T-helper 9 cell (primary cell): ENCODE data around the gene NUDT12.

Experiments
- DNase-seq: peaks from one replicate; pipeline ENCODE4 v3.0.0-alpha.2; 2020

Gene NUDT12

DNA sequence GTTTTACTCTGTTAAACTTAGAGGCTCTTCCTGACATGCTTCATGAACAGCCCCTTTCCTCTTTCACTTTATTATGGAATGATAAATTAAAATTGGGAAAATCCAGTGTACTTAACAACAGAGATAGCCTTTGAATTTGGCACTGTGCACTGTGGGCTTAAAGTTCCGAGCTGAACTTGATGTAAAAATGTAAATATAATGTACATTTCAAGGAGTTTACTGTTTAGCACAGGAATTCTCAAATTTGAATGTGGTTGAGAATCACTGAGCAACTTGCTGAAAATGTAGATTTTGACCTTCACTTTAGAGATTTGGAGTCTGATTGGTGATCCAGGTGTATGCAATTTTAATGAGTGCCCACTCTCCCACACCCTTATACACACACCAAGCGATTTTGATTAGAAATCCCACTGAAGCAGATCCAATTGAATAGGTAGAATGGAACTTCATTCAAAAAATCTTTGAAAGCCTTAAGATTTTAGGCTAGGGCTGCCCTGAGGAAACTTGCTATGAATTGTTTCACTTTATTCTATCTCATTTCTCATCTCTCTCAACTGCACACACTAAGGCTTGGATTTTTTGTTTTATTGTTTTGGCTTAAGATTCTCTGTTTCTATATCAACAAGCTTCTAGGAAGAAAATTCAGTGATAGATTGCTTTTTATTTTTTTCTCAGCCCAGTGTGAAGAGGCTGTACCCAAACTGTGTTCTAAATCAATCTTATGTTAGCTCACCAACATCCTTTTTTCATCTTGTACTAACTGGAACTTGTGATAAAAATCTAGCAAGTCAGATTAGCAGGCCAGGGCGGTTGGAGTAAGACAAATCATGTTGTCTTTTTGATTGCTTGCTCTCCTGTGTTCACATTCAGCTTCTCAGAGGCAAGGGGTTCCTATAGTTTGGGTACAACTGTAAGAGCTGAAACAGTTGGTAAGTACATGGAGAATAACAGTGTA lies 22.9 kb downstream of the NUDT12 start:
- no peak for DNase-seq

DNA sequence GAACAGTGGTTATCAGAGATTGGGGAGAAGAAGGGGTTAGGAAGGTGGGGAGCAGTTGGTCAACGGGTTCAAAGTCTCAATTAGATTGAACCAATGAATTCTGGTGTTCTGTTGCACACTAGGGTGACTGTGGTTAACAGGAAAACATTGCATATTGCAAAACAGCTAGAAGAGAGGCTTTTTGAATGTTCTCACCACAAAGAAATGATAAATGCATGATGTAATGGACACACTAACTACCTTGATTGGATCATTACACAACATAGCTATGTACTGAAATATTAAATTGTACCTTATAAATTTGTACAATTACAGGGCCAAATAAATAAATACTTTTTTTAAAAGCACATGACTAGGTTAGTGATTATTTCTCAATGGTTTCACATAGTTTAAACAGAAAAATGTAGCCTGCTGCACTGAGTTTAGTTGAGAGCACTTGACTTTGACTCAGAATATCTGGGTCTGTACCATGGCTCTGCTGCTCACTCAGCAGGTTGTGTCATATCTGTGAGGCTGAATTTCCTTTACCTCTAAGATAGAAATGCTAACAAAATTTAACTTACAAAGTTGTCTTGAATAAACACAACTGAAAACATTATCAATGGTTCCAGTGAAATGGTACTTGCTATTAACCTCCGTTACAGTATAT lies 30.4 kb downstream of the NUDT12 start:
- no peak for DNase-seq

DNA sequence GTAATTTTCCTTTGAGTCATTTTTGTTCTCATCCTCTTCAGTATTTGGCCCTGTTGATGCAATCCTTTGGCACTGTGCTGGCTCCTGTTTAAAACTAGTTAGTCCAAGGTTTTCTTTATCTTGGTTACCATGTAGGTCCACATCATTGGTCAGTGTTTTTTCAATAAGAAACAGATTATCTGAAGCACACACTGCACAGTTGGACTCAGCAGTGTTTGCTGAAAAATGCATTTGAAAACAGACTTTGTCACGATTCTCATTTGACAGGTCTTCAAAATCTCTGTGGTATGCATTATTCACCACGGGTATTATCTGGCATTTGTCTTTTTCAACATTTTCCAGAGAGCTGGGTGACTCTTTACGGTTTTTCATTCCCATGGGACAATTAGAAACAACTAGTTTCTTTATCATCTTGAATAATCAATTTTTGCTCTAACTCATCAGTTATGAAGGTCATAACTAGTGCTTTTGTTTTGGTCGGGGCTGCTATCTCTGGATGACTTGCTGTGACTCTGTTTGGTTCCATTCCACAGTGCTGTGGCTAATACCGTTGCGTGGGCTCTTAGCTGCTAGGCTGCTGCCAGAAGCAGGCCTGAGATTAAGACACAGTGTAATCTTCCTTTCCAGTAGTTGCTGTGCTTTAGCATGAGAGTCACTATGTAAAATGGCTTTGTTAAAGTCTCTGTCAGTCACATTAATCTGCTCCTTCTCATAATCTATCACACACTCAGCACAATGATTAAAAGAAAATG lies 36.2 kb downstream of the NUDT12 start:
- DNase-seq: no peak

DNA sequence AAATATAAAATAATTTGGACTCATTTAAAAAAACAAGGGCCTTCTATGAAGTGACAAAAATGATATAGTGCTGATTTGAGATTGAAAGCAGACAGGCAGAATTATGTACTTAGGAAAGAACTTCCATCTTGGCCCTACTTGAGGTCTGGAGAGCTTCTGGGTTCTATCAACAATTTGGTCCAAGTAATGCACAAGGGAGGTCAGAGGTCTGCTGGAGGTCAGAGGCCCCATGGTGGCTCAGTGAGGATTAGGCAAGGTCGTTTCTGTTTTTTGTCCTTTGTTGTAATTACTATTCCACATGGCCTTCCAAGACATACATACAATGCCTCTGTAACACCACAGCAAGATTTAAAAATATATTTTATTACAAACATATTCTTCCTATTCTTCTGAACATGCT lies 37.2 kb downstream of the NUDT12 start:
- DNase-seq: no peak

DNA sequence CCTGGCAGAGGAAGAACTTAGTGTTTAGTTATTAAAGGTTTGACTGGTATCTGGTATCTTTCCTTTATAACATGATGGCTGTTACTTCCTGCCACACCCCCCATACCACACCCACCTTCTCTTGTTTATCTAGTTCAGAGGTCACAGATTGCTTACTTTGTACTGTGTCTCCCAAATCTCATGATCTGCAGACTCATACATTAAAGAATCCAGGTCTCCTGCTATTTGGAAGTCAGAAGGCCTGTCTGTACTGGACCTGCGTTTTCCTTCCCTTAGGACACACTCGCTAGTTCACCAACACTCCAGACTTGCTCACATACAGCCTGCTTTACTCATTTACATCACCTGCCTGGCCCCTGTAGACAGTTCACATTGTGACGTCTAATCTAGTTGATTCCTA lies 39.3 kb downstream of the NUDT12 start:
- DNase-seq: no peak

DNA sequence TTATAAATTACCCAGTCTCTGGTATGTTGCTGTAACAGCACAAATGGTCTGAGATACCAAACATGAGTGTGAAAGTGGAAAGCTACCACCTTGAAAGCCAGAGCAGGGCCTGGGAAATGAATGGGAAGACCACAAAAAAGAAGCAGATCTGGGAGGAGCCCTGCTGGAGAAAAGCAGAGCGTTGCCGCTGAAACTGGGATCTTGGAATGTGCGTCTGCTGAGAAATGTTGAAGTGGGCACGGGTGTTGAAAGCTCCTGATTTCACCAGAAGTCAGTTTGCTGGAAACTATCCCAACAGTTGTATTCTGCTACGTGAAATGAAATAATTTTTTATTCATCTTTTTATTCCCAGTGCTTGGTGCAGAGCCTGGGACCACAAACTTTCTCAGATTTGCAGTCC lies 40.0 kb downstream of the NUDT12 start:
- no peak for DNase-seq

DNA sequence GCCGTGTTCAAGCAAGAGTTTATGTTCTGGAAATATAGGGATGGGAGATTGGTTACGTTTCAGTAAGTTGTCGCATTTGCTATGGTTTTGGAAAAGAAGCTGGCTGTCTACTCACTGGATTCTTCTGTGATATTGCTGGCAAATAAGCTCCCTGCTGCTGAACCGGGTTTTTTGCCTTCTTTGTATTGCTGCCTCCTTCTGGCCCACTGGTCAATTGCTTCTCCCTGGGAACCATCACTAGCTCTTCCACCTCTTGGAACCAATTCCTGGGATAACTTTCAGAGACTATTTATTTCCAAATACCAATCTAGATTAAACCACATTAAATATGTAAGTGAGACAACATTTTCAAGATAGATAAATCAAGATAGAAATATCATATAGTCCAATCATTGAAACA lies 43.0 kb downstream of the NUDT12 start:
- no peak for DNase-seq

DNA sequence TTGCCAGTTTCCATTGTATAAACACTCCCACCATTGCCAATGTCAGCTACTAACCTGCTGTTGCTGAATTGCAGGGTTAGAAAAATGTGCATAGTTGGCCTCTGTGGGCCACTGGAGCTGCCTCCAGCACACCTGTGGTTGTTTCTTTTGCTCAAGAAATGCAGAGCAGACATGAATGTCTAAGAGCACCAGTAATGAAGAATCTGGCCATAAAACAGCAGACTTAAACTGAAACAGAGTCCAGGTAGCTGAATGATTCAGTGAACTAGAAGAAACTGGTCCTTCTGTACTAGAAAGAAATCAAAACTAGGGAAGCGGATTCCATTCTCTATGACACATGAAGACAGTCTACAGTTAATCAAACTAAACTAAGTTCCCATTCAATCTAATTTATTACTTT lies 48.2 kb downstream of the NUDT12 start:
- DNase-seq: no peak

DNA sequence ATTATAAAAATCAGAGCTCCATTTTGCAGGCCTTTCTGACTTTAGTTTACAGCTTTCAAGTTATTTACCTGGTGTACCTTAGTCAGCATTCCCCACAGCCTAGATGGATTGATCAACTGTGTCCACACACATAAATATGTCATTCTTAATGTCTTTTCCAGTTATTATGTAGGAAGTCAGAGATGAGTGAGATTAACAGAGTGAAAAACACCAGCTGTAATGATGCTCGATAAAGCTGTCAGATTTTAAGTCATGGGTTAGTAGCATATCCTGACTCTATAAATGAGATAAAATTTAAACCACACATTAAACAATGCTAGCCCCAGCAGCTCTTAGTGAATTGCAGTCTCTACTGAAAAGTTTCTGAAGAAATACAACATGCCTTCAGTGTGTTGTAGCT lies 48.9 kb downstream of the NUDT12 start:
- DNase-seq: no peak

DNA sequence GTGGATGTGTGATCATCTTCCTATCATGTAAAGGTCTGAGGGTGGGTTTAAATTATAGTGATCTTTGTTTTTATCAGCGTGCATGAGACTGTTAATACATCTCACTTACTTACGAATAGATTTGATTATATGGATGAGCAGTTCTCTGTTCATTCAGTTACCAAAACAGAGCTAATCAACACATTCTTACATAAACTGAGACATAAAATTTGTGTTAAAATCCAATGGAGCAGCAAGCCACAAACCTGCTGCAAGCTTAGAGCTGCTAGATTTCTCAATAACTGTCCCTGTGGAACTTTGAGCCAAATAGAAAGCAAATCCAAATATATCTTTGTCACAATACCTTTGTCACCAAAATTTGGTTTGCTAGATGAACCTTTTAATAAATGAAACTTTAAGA lies 50.1 kb downstream of the NUDT12 start:
- no peak for DNase-seq

DNA sequence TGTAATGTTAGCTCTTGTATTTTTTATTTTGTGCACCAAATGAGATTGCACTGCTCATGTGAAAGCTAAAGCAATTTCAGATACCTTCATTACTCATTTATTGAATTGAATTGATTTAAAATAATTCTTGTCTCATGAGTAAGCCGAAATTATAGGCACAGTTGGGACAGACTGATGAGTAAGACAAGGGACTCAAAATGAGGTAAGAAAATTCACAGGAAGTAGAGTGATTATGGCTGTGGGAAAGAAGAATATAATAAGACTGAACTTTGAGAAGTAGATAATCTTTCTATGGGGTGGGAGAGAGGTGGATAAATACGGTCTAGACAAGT lies 51.1 kb downstream of the NUDT12 start:
- no peak for DNase-seq

DNA sequence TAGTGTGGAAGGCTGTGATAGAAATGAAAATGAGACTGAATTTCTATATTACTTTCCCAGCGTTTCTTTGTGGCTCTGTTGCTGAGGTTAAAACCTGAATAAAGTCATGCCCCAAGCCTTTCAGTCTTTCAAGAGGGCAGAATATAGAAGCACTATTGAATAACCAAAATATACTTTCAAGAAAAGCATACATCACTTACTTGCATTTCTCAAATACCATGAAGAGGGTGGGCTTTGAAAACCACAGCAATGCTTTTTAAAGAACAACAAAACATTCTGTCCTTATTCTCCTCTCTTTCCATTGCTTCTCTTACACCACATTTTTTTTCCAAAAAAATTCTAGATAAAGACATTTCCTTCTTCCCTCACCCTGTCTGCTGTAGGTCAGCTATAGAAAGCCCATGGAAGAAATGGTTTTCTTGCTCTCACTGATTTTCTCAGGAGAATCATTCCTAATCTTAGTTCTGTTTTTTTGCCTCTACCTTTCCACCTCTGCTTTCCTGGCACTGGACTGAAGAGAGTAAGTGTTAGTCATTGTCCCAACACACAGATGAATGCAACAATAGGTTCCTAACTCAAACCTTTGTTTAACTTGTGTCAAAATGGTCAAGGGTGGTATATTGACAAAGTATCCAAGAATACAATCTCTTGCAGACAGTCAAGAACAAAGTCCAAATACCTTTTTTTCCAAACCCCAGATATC lies 51.6 kb downstream of the NUDT12 start:
- DNase-seq: no peak

DNA sequence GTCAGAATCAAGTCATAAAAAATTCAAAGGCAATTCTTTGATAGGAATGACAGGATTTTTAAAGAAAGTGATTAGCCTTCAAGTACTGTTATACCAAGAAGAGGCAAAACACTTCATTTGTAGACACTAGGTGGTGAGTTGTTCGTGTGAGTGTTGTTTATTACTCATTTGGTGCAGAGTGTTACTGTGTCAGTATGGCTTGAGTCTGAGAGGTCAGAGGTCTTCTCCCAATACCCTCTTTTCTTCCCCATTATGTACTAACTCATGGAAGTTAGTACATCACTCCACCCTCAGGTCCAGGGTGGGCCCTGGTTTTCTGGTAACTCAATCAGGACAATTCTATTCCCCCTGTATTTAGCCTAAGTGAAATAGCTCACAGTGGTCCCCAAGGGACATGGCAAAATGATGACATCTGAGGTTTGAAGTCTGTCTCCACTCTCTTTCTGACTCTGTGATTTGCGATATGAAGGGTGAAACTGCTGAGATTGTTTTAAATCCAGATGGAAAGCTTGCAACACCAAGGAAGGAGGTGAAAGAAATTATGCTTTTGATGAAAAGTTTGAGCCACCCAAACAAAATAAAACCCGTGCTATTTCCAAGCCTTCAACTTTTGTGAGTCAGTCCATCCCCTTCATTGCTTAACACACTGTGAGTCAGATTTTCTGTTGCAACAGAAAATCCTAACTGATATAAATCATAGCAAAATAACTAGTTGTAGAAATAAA lies 56.8 kb downstream of the NUDT12 start:
- no peak for DNase-seq

DNA sequence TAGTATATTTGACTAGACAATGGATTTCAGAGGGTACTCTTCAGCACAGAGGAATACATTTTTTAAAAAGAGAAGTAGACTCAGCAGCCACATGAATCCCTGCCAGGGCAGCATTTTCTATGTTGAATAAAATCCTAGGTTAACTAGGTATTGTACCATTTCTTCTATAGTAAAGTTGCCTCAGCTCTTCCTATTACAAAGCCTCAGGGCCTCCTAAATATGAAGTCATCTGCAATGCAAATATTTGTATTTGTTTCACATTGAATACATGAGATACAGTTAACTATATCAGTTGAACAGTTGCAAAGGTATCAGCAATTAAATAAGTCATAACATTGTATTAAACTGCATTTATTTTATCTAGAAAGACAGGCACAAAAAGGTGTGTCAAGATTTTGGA lies 59.5 kb downstream of the NUDT12 start:
- no peak for DNase-seq

DNA sequence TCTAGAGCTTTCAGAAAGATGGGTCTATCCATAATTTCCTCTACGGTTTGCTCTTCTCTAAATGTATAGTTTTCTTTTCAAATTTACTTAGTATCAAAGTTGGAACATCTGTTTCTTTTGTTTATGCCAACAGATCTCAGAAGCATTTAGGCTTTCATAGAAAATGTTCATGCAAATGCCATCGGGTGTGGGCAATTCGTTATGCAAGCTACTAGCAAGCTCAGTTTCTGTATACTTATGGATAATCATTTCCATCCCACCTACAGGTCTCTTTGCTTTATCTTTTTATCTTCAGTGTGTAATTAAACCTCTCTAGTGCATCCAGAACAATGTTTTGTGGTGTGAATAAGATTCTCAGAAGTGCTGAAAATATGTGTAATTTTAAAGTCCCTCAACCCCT lies 59.9 kb downstream of the NUDT12 start:
- no peak for DNase-seq
